Endothelial cell of umbilical vein (primary cell): ENCODE data around the gene FGF12. TPM values are rescaled to one million over a fixed set of nuclear protein-coding genes. Genes with fewer than 3 reads are reported as not detected.

ENCODE experiments used
- BruUV-seq: library from RNA; stranded (reverse); fragments of 400-500 nt; replicated peaks from 2 replicates; lab custom pipeline; 2021; lab: Mats Ljungman, UMichigan
- CTCF ChIA-PET: fragments of 300-600, 350-600 bp; sonication (Branson Sonifier 250); formaldehyde crosslinking; loops from one replicate; lab custom pipeline; 2021; ENCODE audit warnings: antibody characterized with exemption, inconsistent platforms; lab: Charles Lee
- POLR2A ChIA-PET: fragments of 300-600, 350-600 bp; sonication (Branson Sonifier 250); formaldehyde crosslinking; loops from one replicate; lab custom pipeline; 2021; ENCODE audit warnings: antibody characterized with exemption, inconsistent platforms; lab: Charles Lee
- DNase-seq: peaks from one replicate; pipeline ENCODE4 v3.0.0-alpha.2; 2011; ENCODE audit warnings: low read depth, low spot score
- FAIRE-seq: peaks from 2 replicates; lab custom pipeline; 2011; peaks lifted over from hg19 to GRCh38; lab: Jason Lieb, UNC
- H2AFZ ChIP-seq: 2 replicates; pipeline ENCODE4 v1.6.0; 2012; ENCODE audit warnings: low read depth, low read length, control low read depth, inconsistent platforms
- H3K27ac ChIP-seq: 2 replicates; pipeline ENCODE4 v1.5.1; 2011; ENCODE audit warnings: low read depth, mild to moderate bottlenecking, control low read depth, low read length, moderate library complexity; ENCODE audit not compliant: insufficient read depth
- H3K27me3 ChIP-seq, 2 experiments: 2 replicates each; pipeline versions ENCODE4 v1.6.0 to v1.6.1; 2011; ENCODE audit warnings: low read length in 2 of 2, mixed read lengths in 1 of 2; ENCODE audit not compliant: control insufficient read depth in 2 of 2, insufficient read depth in 2 of 2
- H3K36me3 ChIP-seq, 2 experiments: 2 replicates in 1 of 2; 3 replicates in 1 of 2; pipeline ENCODE4 v1.5.1; 2011; ENCODE audit warnings: low read length in 2 of 2, mild to moderate bottlenecking in 1 of 2, moderate library complexity in 1 of 2; ENCODE audit not compliant: control insufficient read depth in 2 of 2, insufficient read depth in 2 of 2; ENCODE audit errors: extremely low read depth in 1 of 2
- H3K4me1 ChIP-seq: 3 replicates; pipeline ENCODE4 v1.5.1; 2011; ENCODE audit warnings: mild to moderate bottlenecking, low read length; ENCODE audit not compliant: control insufficient read depth, insufficient read depth; ENCODE audit errors: extremely low read depth
- H3K4me2 ChIP-seq: 2 replicates; pipeline ENCODE4 v1.6.1; 2011; ENCODE audit warnings: low read length, control low read depth, mixed read lengths; ENCODE audit not compliant: insufficient read depth
- H3K4me3 ChIP-seq, 3 experiments: fragments of 200-600 bp in 1 of 3; sonication (generic), shearing (Covaris generic) in 1 of 3; replicated peaks in 1 of 3; 2 replicates each; pipeline ENCODE4 v1.5.1; 2011 to 2016; ENCODE audit warnings: control low read depth in 3 of 3, low read length in 3 of 3, mild to moderate bottlenecking in 2 of 3, inconsistent platforms in 1 of 3, low read depth in 1 of 3, moderate library complexity in 1 of 3; ENCODE audit not compliant: insufficient read depth in 1 of 3
- H3K79me2 ChIP-seq: 2 replicates; pipeline ENCODE4 v1.6.0; 2012; ENCODE audit warnings: low read length, inconsistent platforms; ENCODE audit not compliant: control insufficient read depth, insufficient read depth
- H3K9ac ChIP-seq: replicated peaks from 2 replicates; pipeline ENCODE3; 2011; ENCODE audit warnings: low read length, control low read depth; ENCODE audit not compliant: insufficient read depth; ENCODE audit errors: extremely low read depth
- H3K9me1 ChIP-seq: replicated peaks from 3 replicates; pipeline ENCODE4 v1.6.0; 2011; ENCODE audit warnings: mild to moderate bottlenecking, low read length; ENCODE audit not compliant: control insufficient read depth, insufficient read depth; ENCODE audit errors: extremely low read depth
- H3K9me3 ChIP-seq: replicated peaks from 2 replicates; pipeline ENCODE4 v1.5.1; 2012; ENCODE audit warnings: low read length, inconsistent platforms; ENCODE audit not compliant: control insufficient read depth, insufficient read depth
- H4K20me1 ChIP-seq: replicated peaks from 2 replicates; pipeline ENCODE3; 2011; ENCODE audit warnings: mild to moderate bottlenecking, low read length; ENCODE audit not compliant: control insufficient read depth, insufficient read depth; ENCODE audit errors: extremely low read depth
- CTCF ChIP-seq, 2 donors: IDR thresholded peaks; 1 replicate in 1 of 2; 2 replicates in 1 of 2; pipeline ENCODE4 v1.5.1; 2011; ENCODE audit warnings: low read length in 2 of 2, mild to moderate bottlenecking in 2 of 2, moderate library complexity in 2 of 2, control low read depth in 1 of 2, inconsistent platforms in 1 of 2, low read depth in 1 of 2; ENCODE audit not compliant: insufficient read depth in 1 of 2; ENCODE audit errors: extremely low read depth in 1 of 2
- EZH2 ChIP-seq: IDR thresholded peaks from 2 replicates; pipeline ENCODE4 v1.6.1; 2012; ENCODE audit warnings: borderline replicate concordance, low read depth, mild to moderate bottlenecking, moderate library complexity, low read length, inconsistent platforms; ENCODE audit not compliant: severe bottlenecking
- FOS ChIP-seq: IDR thresholded peaks from 2 replicates; pipeline ENCODE4 v1.6.1; 2011; ENCODE audit warnings: mild to moderate bottlenecking, low read length, moderate library complexity, borderline replicate concordance; ENCODE audit not compliant: insufficient read depth
- GATA2 ChIP-seq: IDR thresholded peaks from 2 replicates; pipeline ENCODE4 v1.7.0; 2011; ENCODE audit warnings: low read depth, mild to moderate bottlenecking, moderate library complexity, mixed read lengths, low read length; ENCODE audit not compliant: insufficient read length, insufficient read depth
- JUN ChIP-seq: IDR thresholded peaks from 2 replicates; pipeline ENCODE4 v1.6.1; 2011; ENCODE audit warnings: borderline replicate concordance, low read depth; ENCODE audit not compliant: insufficient read length, insufficient read depth
- MAX ChIP-seq: IDR thresholded peaks from 2 replicates; pipeline ENCODE4 v1.6.1; 2011; ENCODE audit not compliant: insufficient read depth, insufficient read length
- MYC ChIP-seq: IDR thresholded peaks from one replicate; pipeline ENCODE4 v1.6.1; 2011; ENCODE audit warnings: mild to moderate bottlenecking, low read depth, low read length
- POLR2A ChIP-seq: IDR thresholded peaks from 2 replicates; pipeline ENCODE4 v1.6.1; 2012; ENCODE audit warnings: low read depth, mild to moderate bottlenecking, control low read depth, low read length
- POLR2AphosphoS5 ChIP-seq: IDR thresholded peaks from 2 replicates; pipeline ENCODE4 v1.6.1; 2012; ENCODE audit warnings: low read depth, mild to moderate bottlenecking, control low read depth, low read length, moderate library complexity; ENCODE audit not compliant: insufficient read depth
- dilution Hi-C: fragments of 300-500 bp; cut with MboI; formaldehyde crosslinking; loops from one replicate; pipeline ENCODE4 v1.15.0; 2019; ENCODE audit warnings: low sequenced_read_pairs; ENCODE audit not compliant: extremely low pct_ligation_motif_present
- intact Hi-C: fragments of 100-400 bp; cut with micrococcal nuclease; formaldehyde crosslinking; loops from one replicate; pipeline ENCODE4 v1.10.0; 2022
- polyA plus RNA-seq, 4 experiments: library from polyadenylated mRNA; depleted of rRNA in 3 of 4; stranded (reverse) in 3 of 4; unstranded in 1 of 4; fragments of >200 nt; gene quantifications; 2 replicates each; pipeline versions ENCODE4 v1.2.1 to v1.2.3, GENCODE V29; 2011 to 2012; ENCODE audit warnings: missing spikeins in 1 of 4
- total RNA-seq: library from RNA; stranded (reverse); gene quantifications from 2 replicates; pipeline ENCODE4 v1.2.3, GENCODE V29; 2021

Gene FGF12
- total and polyA plus RNA-seq, 2 donors (not counting 3 experiments of a cell fraction or from before 2014, with no cell fraction given): 0.72 to 2.5 TPM

- Histone ChIP-seq H3K4me3 (no peak overlapping the region), H4K20me1 (no peaks in the 10 kb centered on the region), H3K36me3 (no peaks in the 10 kb centered on the region), H3K27ac (no peak overlapping the region), H3K9ac (no peak overlapping the region), H2AFZ (no peak overlapping the region), H3K9me3 (no peaks in the 10 kb centered on the region), H3K79me2 (no peaks in the 10 kb centered on the region), H3K4me1 (no peaks in the 10 kb centered on the region), H3K9me1 (no peaks in the 10 kb centered on the region), H3K4me2 (no peak overlapping the region), H3K27me3 (peaks cover 6 to 10% of the 10 kb centered on the region in 2 experiments)
- TF ChIP-seq FOS (no peak), POLR2A (no peak), POLR2AphosphoS5 (no peak), GATA2 (no peak), CTCF (IDR thresholded peaks at IDR 0.05; ENCODE audit: extremely low read depth in 1 of 2, insufficient read depth in 1 of 2, low read depth in 1 of 2, low read length in 2 of 2) (no peak), MYC (no peak), JUN (no peak), MAX (no peak), EZH2 (no peak)
- FAIRE-seq (no peak), DNase-seq (no peak)
- BruUV-seq: no TSS peak
- dilution Hi-C loops (no loop called here), intact Hi-C loops (loop anchor here (5.0 kb wide), 1 partner anchor 347 kb away; the partner anchor contains the start of gene MB21D2)
- ChIA-PET POLR2A (no interaction called here), CTCF (interaction anchor here (0.8 to 1.8 kb wide), 2 partner anchors 41 to 102 kb away, joined by 3 to 4 read pairs; no protein-coding TSS in a partner anchor)
Measured at GRCh38 chr3:192570315-192570714, 157.0 kb downstream of the FGF12 start.
